Measurements from ENCODE around the gene PRRG2.

DNA sequence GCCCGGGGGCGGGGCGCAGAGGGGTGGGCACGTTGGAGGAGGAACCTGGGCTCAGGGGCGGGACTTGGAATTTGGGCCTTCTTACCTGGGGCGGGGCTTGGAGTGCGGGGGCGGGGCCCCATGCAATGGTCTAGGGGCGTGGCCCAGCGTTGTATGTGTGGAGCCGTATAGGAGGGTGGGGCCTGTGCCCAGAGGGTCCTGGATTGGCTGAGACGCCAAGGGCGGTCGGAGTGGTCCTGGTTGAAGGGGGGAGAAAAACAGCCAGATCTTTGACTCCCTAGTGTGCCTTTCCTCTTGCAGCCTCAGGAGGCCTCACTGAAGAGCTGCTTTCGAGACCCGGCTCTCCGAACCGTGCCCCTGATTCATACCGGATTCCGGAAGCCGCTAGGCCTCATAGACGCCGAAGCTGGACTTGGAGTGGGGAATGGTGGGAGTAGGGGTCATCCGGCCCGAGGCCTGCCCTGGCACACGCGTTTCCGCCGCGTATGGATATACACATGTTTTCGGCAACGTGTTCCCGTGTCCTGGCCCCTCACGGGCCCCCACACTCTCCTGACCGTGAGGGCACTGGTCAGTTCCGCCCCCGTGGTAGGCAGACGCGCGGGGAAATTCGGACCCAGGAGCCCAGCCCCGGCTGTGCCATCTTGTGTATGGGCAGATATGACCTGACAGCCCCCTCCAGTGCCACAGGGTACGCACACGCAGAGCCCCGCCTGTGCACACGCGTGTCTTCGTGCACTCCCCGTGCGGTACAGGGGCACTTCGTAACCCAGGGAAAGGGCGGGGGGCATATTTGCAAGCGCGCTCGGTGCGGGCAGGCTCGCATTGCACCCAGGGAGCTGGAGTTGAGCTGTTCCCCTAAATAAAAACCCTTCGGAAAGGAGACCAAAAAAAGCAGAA, 9.2 kb downstream of the PRRG2 start:
- TF ChIP-seq EZH2 (IDR thresholded peaks at IDR 0.05; ENCODE audit: borderline replicate concordance, low read depth, low read length) (no peak), ZNF696 (CRISPR knock-in tag; conservative IDR thresholded peaks at IDR 0.05) (no peak)
- TF ChIP-seq, protein P1, sequence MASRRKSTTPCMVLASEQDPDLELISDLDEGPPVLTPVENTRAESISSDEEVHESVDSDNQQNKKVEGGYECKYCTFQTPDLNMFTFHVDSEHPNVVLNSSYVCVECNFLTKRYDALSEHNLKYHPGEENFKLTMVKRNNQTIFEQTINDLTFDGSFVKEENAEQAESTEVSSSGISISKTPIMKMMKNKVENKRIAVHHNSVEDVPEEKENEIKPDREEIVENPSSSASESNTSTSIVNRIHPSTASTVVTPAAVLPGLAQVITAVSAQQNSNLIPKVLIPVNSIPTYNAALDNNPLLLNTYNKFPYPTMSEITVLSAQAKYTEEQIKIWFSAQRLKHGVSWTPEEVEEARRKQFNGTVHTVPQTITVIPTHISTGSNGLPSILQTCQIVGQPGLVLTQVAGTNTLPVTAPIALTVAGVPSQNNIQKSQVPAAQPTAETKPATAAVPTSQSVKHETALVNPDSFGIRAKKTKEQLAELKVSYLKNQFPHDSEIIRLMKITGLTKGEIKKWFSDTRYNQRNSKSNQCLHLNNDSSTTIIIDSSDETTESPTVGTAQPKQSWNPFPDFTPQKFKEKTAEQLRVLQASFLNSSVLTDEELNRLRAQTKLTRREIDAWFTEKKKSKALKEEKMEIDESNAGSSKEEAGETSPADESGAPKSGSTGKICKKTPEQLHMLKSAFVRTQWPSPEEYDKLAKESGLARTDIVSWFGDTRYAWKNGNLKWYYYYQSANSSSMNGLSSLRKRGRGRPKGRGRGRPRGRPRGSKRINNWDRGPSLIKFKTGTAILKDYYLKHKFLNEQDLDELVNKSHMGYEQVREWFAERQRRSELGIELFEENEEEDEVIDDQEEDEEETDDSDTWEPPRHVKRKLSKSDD (conservative IDR thresholded peaks at IDR 0.05; ENCODE audit: low read length) = no peak
- TF ChIP-seq, protein P2, sequence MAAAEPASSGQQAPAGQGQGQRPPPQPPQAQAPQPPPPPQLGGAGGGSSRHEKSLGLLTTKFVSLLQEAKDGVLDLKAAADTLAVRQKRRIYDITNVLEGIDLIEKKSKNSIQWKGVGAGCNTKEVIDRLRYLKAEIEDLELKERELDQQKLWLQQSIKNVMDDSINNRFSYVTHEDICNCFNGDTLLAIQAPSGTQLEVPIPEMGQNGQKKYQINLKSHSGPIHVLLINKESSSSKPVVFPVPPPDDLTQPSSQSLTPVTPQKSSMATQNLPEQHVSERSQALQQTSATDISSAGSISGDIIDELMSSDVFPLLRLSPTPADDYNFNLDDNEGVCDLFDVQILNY (CRISPR knock-in tag; IDR thresholded peaks at IDR 0.05) = 0 out of 2 replicates have a peak, but pooled peaks have one; percentile 23
